AG08395 (cell line): Measurements from ENCODE around the gene C1QL2.

Source experiments
- DNase-seq: peaks from one replicate; pipeline ENCODE4 v3.0.0; 2012; ENCODE audit warnings: mixed read lengths, low spot score

C1QL2 gene

GRCh38 chr2:119179202-119179601, 20.7 kb upstream of the C1QL2 start:
- DNase-seq, result peak; percentile 32

DNA sequence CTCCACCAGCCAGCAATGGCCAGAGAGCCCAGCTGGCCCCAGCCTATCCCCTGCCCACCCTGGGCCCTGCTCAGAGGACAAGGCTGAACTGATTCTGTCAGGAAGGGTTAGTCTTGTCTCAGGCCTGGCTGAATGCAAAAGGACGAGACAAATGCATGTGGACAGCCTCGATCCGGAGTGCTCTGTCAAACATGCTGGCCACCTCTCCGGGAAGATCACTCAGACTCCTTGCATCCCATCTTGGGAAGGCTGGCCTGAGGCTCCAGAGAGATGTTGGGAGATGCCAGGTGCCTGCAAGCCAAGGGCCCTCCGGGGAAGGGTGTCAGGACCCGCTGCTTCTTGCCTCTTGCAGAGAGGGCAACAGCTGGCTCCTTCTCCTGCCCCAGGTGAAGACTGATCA, 20.2 kb upstream of the C1QL2 start:
- no peak for DNase-seq

DNA sequence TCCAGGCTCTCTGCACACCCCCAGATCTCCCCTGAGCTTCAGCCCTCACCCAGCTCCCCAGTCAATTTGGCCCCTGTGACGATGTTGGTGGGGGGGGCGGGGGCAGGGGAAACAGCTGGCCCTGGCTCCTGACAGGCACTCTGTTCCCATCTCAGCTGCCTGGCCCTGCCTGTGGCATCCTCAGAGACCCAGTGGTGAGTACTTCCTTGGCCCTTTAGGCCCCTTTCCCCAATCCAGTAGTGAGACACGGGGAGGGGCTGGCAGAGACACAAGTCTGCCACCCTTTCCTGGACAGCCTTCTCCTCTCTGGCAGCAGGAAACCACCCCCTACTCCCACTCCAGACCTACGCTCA, 19.3 kb upstream of the C1QL2 start:
- DNase-seq, result no peak

- DNase-seq, result no peak
These were observed 18.8 kb upstream of the C1QL2 start for GRCh38 chr2:119177171-119177837.

GRCh38 chr2:119175517-119175916, 17.0 kb upstream of the C1QL2 start:
- no peak for DNase-seq

GRCh38 chr2:119174993-119175347, 16.4 kb upstream of the C1QL2 start:
- DNase-seq, result no peak

DNA sequence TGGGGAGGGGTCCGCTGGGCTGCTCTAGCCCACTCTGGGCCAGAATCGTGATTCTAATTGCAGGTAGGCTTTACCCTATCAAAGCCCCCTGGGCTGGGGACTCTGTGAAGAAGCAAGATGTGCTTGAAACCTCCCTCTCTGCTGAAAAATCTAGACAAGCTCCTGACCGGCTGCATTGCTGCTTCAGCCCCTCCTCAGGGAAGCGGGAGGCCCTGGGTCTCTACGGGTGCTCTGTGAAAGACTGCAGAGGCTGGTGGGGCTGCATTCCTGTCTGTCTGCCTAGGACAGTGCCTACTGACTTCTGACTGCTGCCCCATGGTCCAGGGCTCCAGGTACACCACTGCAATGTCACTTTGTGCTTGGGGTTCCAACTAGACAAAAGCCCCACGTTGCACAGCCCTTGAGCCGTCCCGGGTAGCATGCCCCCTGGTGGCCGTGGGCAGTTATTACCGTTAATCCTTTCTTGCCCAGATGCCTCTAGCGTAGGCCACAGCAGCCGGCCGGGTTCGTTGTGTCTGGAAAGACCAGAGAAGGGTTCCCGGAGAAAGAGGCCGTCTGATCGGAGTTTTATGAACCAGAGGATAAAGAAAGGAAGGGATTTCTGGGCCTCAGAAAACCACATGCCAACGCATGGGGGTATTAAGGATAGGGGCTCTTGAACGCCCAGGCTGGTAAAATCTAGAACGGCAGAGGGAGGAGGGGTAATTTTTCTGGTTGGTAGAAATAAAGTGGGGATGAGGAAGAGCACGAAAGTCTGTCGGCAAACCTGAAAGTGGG, 15.9 kb upstream of the C1QL2 start:
- DNase-seq, result peak; percentile 46

DNA sequence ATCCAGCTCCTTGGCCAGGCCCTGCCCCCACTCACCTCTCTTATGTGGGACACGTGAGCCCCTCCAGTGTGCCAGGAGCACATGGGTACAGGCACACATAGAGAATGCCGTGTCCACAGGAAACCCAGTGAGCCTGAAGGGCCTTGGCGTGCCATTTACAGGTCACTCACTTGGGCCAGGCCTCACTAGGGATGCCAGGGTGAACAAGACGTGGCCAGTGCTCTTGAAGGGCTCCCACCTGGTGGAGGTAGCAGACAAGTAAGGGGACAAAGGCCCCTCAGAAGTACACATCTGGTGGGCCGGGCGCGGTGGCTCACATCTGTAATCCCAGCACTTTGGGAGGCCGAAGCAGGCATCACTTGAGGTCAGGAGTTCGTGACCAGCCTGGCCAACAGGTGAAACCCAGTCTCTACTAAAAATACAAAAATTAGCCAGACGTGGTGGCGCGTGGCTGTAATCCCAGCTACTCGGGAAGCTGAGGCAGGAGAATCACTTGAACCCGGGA, 15.1 kb upstream of the C1QL2 start:
- no peak for DNase-seq

- no peak for DNase-seq
These were observed 12.0 kb upstream of the C1QL2 start for GRCh38 chr2:119170504-119170903.

DNA sequence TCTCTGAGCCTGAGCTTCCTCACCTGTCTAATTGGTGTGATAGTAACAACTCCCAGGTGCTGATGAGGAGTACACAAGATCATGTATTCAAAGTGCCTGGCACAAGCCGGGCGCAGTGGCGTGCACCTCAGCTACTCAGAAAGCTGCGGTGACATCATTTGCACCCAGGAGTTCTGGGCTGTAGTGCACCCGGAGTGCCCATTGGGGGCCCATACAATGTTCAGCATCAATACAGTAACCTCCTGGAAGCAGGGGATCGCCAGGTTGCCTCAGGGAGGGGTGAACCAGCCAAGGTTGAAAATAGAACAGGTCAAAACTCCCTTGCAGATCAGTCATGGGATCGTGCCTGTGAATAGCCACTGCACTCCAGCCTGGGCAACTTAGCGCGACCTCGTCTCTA, 11.2 kb upstream of the C1QL2 start:
- DNase-seq, result no peak

- no peak for DNase-seq
These were observed 1.9 kb upstream of the C1QL2 start for GRCh38 chr2:119160361-119160990.

GRCh38 chr2:119157850-119158511, 570 bp downstream of the C1QL2 start:
- no peak for DNase-seq

DNA sequence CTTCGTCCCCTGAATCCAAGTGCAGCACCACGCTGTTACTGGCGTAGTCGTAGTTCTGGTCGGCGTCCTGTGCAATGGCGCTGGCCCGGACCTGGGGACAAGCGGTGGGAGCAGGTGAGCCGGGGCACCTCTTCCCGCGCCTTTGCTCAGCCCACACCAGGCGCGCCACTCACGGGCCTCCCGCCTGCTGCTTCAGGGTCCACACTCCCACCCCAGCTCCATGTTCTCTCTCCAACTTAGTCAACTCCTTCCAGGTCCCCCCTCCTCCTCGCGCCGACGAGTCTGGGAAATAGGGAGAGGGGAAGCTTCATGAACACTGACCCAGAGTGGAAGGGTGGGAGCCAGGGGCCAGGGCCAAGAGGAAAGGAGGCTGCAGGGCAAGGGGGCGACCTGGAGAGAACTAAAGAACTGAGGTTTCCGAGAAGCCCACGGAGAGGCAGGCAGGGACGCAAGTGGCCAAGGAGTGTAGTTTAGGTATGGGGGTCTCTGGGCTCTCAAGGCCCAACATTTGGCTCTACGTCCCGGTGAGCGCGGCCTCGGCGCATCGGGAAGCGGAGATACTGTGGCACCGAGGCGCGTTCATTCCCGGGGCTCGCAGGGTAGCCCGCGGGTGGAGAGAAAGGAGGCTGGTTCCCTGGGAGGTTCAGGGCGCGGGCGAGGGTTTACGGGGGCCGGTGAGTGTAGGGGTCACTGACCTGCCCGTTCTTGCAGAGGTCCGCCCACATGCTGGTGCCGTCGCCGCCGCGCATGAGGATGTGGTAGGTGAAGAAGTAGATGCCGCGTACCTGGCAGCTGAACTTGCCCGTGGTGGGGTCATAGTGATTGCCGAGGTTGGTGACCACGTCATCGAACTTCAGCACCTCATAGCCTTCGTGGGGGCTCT, 1.4 kb downstream of the C1QL2 start:
- no peak for DNase-seq

- no peak for DNase-seq
These were observed 2.3 kb downstream of the C1QL2 start for GRCh38 chr2:119156105-119156890.

DNA sequence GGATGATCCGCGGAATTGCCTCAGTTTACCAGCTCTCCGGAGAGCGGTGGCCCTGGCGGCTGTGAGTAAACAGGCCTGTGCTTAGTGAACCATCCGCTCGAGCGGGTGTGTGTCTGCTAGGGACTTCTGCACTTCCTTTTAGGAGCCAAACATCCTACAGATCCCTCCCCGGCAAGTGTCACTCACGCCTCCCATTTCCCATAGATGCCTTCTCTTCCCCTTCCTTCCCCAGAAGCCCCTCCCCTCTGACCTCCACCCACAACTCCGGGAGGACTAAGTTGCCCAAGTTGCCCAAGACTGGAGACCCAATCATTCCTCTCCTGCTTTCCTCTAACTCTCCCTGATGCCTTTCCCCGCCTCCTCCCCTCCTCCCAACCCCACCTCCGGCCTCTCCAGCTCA, 2.9 kb downstream of the C1QL2 start:
- no peak for DNase-seq

DNA sequence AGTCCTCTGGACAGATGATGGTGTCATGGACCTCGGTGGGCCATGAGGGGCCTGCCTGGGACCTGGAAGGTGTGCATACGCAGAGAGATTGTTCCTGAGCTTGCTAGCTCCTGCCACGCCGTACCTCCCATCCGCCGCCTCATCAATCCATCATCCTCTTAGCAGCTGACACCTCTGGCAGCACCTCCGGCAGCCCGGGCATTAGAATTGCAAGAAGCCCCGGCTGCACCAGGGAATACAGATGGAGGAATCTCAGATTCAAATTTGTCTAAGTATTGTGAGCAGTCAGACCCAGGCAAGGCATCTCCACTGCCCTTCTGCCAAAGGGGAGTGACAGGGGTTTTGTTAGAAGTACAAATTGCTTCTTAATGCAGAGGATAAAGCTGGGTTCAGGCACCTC, 4.5 kb downstream of the C1QL2 start:
- DNase-seq, result no peak

GRCh38 chr2:119149611-119150010, 8.9 kb downstream of the C1QL2 start:
- DNase-seq, result no peak

DNA sequence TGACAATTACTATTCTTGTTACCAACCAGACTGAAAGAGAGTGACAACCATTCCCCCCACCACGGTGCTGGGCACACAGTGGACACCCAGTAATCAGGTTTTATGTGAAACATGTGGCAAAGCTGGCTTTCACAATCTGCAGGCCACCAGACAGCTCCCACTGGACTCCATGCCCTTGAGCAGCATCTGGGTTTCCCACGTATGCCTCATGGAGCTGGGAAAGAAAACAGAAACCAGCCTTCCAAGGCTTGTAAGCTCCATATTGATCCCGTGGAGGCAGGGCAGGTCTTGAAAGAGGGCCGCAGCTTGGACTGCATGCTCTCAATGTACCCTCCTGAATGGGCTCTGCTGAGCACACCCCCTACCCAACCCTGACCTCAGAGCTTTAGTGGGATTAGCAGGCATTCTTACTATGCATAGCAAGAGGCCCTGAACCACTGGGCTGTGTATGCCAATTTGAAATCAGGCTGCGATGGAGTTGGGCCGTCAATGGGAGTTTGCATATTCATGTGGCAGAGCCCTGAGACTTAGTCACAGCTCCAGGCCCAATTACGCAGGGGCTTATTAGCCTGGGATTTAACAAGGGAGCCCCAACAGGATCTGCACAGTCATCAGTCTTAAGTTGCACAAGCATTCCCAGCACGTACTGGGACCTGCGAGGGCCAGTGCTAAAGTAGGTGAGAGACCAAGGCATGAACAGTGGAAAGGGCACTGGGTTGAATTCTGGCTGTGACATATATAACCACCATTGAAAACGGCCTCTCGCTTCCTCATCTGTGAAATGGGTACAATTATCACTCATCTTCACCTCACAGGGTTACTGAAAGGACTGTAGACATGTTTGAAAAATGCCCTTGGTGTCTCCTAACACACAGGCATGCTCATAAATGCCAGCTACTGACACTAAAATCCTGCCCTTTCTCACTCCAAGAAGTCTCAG, 10.5 kb downstream of the C1QL2 start:
- no peak for DNase-seq

GRCh38 chr2:119144806-119145205, 13.7 kb downstream of the C1QL2 start:
- no peak for DNase-seq

DNA sequence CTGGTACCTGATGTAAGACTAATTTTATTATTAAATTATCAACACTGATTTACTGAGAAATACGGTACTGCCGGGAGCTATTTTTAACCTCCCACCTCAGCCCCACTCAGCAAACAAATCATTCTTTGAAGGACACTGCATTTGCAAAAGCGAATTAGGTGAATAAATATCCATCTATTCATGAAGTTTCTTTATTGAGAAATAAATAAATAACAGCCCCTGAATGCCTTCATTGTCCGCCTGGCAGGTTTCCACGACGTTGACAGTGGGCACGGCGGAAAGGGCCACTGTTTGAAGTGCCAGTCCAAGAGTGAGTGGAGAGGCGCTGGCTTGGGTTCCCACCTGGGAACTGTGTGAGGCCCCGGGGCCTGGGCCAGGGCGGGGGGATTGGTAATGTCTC, 15.7 kb downstream of the C1QL2 start:
- no peak for DNase-seq
